ENCODE measurements around the gene TIMM17B. TPM values are rescaled to one million over a fixed set of nuclear protein-coding genes. Genes with fewer than 3 reads are reported as not detected.

The TIMM17B gene
- total RNA-seq, 1 donor from 2014 or later = 37.7 TPM

DNA sequence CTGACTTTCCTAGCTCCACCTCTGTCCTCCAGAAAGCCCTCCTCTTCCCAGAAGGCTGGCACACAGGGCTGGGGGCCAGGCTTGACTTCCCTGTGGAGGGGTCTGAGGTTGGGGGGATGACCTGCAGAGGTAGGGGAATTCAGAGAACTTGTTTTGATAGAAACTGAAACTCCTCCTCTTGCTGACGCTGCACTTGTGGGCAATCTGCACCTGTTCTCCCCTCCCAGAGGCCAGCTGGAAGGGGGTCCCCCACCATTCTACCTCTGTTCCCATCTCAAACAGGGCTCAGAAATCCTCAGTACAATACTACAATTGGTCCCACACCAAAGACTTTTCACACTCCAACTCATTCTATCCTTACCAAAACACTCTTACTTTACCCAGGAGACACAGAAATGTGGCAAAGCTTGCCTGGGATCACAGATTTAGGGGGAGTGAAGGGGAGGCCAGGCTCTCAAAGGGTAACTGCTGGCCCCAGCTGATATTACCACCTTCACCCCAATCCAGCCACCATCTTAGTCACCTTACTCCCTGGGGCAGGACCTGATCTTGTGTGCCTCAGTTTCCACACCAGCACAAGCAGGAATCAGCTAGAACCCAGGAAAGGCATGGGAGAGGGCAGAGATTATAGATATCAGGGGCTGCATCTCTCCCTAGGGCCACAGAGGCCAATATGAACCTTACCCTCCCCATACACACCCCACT, 41.3 kb upstream of the TIMM17B start:
- Histone ChIP-seq H3K36me3 (peaks cover 26% of the 10 kb centered on the region), H3K27me3 (ENCODE audit: low read depth) (no peaks in the 10 kb centered on the region), H3K27ac (peak overlapping the region; percentile 21), H3K4me3 (no peak overlapping the region), H3K9me3 (no peaks in the 10 kb centered on the region), H3K4me1 (peaks cover 34% of the 10 kb centered on the region)
- no peak for DNase-seq
- intact Hi-C loops (cut with DNase I) = no loop called here
- no peak for ATAC-seq
- TF ChIP-seq, protein P1, sequence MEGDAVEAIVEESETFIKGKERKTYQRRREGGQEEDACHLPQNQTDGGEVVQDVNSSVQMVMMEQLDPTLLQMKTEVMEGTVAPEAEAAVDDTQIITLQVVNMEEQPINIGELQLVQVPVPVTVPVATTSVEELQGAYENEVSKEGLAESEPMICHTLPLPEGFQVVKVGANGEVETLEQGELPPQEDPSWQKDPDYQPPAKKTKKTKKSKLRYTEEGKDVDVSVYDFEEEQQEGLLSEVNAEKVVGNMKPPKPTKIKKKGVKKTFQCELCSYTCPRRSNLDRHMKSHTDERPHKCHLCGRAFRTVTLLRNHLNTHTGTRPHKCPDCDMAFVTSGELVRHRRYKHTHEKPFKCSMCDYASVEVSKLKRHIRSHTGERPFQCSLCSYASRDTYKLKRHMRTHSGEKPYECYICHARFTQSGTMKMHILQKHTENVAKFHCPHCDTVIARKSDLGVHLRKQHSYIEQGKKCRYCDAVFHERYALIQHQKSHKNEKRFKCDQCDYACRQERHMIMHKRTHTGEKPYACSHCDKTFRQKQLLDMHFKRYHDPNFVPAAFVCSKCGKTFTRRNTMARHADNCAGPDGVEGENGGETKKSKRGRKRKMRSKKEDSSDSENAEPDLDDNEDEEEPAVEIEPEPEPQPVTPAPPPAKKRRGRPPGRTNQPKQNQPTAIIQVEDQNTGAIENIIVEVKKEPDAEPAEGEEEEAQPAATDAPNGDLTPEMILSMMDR (IDR thresholded peaks at IDR 0.05) = no peak

DNA sequence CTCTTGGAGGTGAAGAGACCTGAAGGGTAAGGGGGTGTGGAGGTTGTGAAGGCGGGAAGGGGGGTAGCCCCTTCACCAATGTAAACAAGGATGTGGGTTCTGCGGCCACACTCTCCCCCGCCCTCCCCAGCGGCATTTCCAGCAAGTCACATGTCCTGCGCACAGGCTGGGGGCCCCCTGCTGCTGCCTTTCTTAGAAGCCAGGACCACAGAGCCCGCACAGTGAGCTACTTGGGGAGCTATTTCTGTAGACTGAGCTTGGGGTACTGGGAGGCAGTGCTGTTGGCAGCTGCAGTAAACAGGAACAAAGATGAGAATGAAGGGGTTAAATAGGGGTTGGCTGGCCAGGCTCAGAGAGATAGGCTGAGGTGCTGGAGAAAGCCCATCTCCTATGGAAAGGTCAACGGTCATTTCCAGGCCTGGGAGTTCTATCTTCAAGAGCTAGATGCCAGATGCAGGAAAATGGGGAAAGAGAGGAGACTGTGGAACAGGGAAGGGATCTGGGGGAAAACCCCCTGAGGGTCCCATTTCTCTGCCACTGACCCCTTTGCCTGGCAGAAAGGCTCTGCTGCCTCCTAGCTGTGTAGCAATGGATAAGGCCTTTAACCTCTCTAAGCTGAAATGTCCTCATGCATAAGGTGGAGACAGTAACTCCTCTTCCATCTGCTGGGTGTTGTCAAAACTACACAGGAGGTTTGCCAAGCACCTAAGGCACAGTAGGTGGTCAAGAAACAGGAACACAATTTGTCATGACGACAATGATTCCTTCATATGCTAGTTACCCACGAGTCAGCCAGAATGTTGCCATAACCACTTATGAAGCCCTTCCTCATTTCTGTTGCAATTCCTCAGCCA, 39.7 kb upstream of the TIMM17B start:
- H3K27ac ChIP-seq = peak overlapping the region; percentile 78
- intact Hi-C loops (cut with DNase I) = no loop called here
- ATAC-seq (peak; percentile 87 to 91), DNase-seq (peak; percentile 84)
- H3K36me3 ChIP-seq = peaks cover 30% of the 10 kb centered on the region
- H3K4me1 ChIP-seq = peaks cover 34% of the 10 kb centered on the region
- no peaks in the 10 kb centered on the region for H3K9me3 ChIP-seq
- TF ChIP-seq, protein P1 (IDR thresholded peaks at IDR 0.05) = peak; percentile 7
- H3K4me3 ChIP-seq = no peak overlapping the region
- no peaks in the 10 kb centered on the region for H3K27me3 ChIP-seq (ENCODE audit: low read depth)

DNA sequence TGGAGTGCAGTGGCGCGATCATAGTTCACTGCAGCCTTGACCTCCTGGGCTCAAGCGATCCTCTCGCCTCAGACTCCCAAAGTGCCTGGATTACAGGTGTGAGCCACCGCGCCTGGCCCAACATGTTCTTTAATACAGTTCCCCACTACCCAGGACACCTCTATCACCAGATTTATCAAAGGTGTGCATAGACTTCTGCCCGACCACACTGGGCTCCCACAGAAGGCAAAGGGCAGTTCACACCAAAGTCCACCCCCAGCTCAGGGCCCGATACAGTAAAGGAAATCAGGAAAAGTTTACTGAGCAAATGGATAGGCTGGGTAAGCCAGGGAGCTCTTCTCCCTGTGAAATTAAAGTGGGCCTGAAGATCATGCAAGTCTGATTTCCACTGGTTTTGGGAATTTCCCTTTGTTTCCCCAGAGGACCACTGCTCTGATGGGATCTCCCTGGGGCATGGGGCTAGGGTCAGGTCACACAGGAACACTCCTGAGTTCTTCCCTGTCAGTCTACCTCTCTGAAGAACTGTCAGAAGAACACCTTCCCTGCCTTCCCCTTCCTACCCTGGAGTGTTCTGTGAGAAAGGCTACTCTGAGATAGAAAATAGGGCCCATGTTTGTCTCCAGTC, 39.0 kb upstream of the TIMM17B start:
- no peaks in the 10 kb centered on the region for H3K9me3 ChIP-seq
- ATAC-seq (peak in 1 of 2 donors; percentile 30), DNase-seq (no peak)
- intact Hi-C loops (cut with DNase I) = no loop called here
- H3K4me3 ChIP-seq = no peak overlapping the region
- no peaks in the 10 kb centered on the region for H3K27me3 ChIP-seq (ENCODE audit: low read depth)
- H3K4me1 ChIP-seq = peaks cover 34% of the 10 kb centered on the region
- TF ChIP-seq, protein P1 (IDR thresholded peaks at IDR 0.05) = no peak
- H3K27ac ChIP-seq = peak overlapping the region; percentile 78
- H3K36me3 ChIP-seq = peaks cover 38% of the 10 kb centered on the region

DNA sequence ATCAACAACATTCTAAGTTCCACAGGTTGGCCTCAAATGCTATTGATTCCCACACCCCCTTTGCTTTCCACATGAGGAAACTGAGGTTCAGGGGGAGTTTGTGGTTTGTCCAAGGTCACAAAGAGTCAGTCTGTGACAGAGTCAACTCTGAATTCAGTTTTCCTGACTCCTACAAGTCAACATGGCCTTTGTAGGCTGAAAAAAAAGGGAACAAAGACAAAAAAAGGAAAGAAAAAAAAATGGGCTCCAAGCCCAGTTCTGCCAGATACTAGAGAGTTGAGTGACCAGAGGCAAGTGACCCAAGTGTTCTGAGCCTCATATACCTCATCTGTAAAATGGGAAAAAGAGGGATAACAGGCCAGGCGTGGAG, 37.7 kb upstream of the TIMM17B start:
- TF ChIP-seq, protein P1 (IDR thresholded peaks at IDR 0.05) = no peak
- H3K27me3 ChIP-seq (ENCODE audit: low read depth) = no peaks in the 10 kb centered on the region
- no peaks in the 10 kb centered on the region for H3K9me3 ChIP-seq
- H3K4me1 ChIP-seq = peaks cover 28% of the 10 kb centered on the region
- ATAC-seq (no peak), DNase-seq (no peak)
- H3K27ac ChIP-seq = no peak overlapping the region
- peaks cover 44% of the 10 kb centered on the region for H3K36me3 ChIP-seq
- no peak overlapping the region for H3K4me3 ChIP-seq
- intact Hi-C loops (cut with DNase I) = no loop called here

DNA sequence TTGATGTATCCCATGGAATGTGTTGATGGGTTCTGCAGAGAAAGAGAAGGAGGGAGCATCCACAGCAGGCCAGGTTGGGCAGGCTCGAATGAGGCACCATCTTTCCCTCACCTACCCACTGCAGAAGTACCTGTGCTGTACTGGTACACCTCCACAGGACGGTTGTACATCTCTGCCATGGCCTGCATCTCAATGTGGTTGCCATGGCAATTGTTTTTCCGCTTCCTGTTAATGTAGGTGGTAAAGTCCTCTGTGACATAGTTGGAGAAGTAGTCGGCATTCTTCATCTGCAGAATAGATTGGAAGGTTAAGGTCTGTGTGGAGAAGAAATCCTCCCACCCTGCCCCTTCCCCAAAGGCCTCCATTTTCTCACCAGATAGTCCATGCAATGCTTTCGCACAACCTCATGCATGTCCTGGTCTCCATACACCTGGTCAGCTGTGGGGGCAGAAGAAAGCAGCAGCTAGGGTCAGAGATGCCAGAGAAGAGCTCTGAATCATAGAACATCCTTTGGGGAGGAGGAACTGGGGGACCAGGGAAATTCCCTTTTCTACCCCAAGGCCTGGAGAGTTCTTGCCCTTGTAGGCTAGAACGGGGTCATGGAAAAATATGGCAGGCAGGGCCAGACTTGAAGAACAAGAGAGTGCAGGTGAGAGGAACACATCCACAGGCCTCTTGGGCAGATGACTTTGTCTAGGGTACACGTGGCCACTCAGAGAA, 37.2 kb upstream of the TIMM17B start:
- H3K27ac ChIP-seq = no peak overlapping the region
- no peak overlapping the region for H3K4me3 ChIP-seq
- peaks cover 47% of the 10 kb centered on the region for H3K36me3 ChIP-seq
- no peaks in the 10 kb centered on the region for H3K27me3 ChIP-seq (ENCODE audit: low read depth)
- no peak for ATAC-seq
- intact Hi-C loops (cut with DNase I) = no loop called here
- TF ChIP-seq, protein P1 (IDR thresholded peaks at IDR 0.05) = no peak
- DNase-seq = no peak
- peaks cover 25% of the 10 kb centered on the region for H3K4me1 ChIP-seq
- no peaks in the 10 kb centered on the region for H3K9me3 ChIP-seq

Measured in lower lobe of right lung (tissue), 2 donors.